GM12878 (cell line): ENCODE data around the gene AK8.

ENCODE experiments used
- CHD2 ChIP-seq: IDR thresholded peaks from 2 replicates; pipeline ENCODE4 v1.6.1; 2011; ENCODE audit warnings: low read depth, low read length, improper control_type of control experiment, borderline replicate concordance
- KDM1A ChIP-seq: fragments of 200-600 bp; sonication (generic); IDR thresholded peaks from 2 replicates; pipeline ENCODE4 v1.6.1; 2016; ENCODE audit warnings: borderline replicate concordance
- POLR2A ChIP-seq: IDR thresholded peaks from 2 replicates; pipeline ENCODE4 v1.6.1; 2011; ENCODE audit warnings: low read depth, mild to moderate bottlenecking, low read length
- RAD21 ChIP-seq: IDR thresholded peaks from 2 replicates; pipeline ENCODE4 v1.6.1; 2011; ENCODE audit warnings: mild to moderate bottlenecking, low read depth, low read length, moderate library complexity; ENCODE audit not compliant: insufficient read depth
- SIN3A ChIP-seq: IDR thresholded peaks from 2 replicates; pipeline ENCODE4 v1.6.1; 2012; ENCODE audit warnings: low read depth, low read length, improper control_type of control experiment
- SMARCA5 ChIP-seq: fragments of 450-650 bp; IDR thresholded peaks from 2 replicates; pipeline ENCODE4 v1.6.1; 2017; ENCODE audit warnings: mild to moderate bottlenecking
- SUZ12 ChIP-seq: fragments of 200-600 bp; sonication (generic); IDR thresholded peaks from one replicate; pipeline ENCODE4 v1.6.1; 2018; ENCODE audit warnings: antibody characterized with exemption, mild to moderate bottlenecking; ENCODE audit not compliant: unreplicated experiment
- TF ChIP-seq, protein P1 (sequence below): IDR thresholded peaks from 2 replicates; pipeline ENCODE4 v1.6.1; 2011; ENCODE audit warnings: low read depth, low read length, improper control_type of control experiment, borderline replicate concordance

- TF ChIP-seq SIN3A = no peak
- no peak for TF ChIP-seq SMARCA5
- TF ChIP-seq CHD2 = no peak
- no peak for TF ChIP-seq POLR2A
- TF ChIP-seq KDM1A = no peak
- TF ChIP-seq RAD21 = no peak
- TF ChIP-seq SUZ12 = no peak
- TF ChIP-seq, protein P1, sequence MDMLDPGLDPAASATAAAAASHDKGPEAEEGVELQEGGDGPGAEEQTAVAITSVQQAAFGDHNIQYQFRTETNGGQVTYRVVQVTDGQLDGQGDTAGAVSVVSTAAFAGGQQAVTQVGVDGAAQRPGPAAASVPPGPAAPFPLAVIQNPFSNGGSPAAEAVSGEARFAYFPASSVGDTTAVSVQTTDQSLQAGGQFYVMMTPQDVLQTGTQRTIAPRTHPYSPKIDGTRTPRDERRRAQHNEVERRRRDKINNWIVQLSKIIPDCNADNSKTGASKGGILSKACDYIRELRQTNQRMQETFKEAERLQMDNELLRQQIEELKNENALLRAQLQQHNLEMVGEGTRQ = no peak
These were observed 28.8 kb downstream of the AK8 start for GRCh38 chr9:132849185-132849706.
